Transverse colon (tissue), 4 donors: ENCODE measurements around the gene CNTRL. TPM values are rescaled to one million over a fixed set of nuclear protein-coding genes. Genes with fewer than 3 reads are reported as not detected.

Experiments
- DNase-seq: peaks from one replicate; pipeline ENCODE4 v3.0.0-alpha.2; 2019
- H3K27ac ChIP-seq, 4 donors: fragments of 200-600 bp; sonication (generic); 2 replicates each; pipeline ENCODE4 v1.5.1; 2016 to 2018; ENCODE audit warnings: inconsistent platforms in 4 of 4
- H3K27me3 ChIP-seq: fragments of 200-600 bp; sonication (generic); 2 replicates; pipeline ENCODE4 v1.5.1; 2017; ENCODE audit warnings: inconsistent platforms
- H3K36me3 ChIP-seq, 4 donors: fragments of 200-600 bp; sonication (generic); 2 replicates each; pipeline ENCODE4 v1.5.1; 2017 to 2019; ENCODE audit warnings: inconsistent platforms in 4 of 4
- H3K4me1 ChIP-seq, 4 donors: fragments of 200-600 bp; sonication (generic); 2 replicates each; pipeline ENCODE4 v1.5.1; 2017 to 2020; ENCODE audit warnings: inconsistent platforms in 4 of 4
- H3K4me3 ChIP-seq, 4 donors: fragments of 200-600 bp; sonication (generic); 1 replicate in 1 of 4; 2 replicates in 3 of 4; pipeline versions ENCODE4 v1.5.1 to v1.6.1; 2017 to 2019; ENCODE audit warnings: inconsistent platforms in 4 of 4
- H3K9me3 ChIP-seq, 2 donors: fragments of 200-600 bp; sonication (generic); 2 replicates each; pipeline ENCODE4 v1.5.1; 2017 to 2019; ENCODE audit warnings: inconsistent platforms in 2 of 2
- EP300 ChIP-seq: sonication (generic); formaldehyde crosslinking; IDR thresholded peaks from one replicate; pipeline ENCODE4 v1.6.1; 2017; ENCODE audit warnings: antibody characterized with exemption, low read depth
- POLR2A ChIP-seq: fragments of 450-650 bp; IDR thresholded peaks from one replicate; pipeline ENCODE4 v1.6.1; 2016; ENCODE audit warnings: antibody characterized with exemption, mild to moderate bottlenecking, moderate library complexity
- POLR2AphosphoS5 ChIP-seq, 3 donors: sonication (generic); formaldehyde crosslinking; IDR thresholded peaks; one replicate each; pipeline ENCODE4 v1.6.1; 2016; ENCODE audit warnings: antibody characterized with exemption in 3 of 3
- WGBS, 2 donors: methylation state at CpG; one replicate each; pipeline ENCODE4 v1.1.5; 2018; ENCODE audit warnings: low coverage in 1 of 2; 5-methylcytosine and 5-hydroxymethylcytosine counted together
- in situ Hi-C, 4 donors: fragments of 200-750 bp; cut with MboI; loops; one replicate each; pipeline versions ENCODE4 v1.15.0 to v1.15.1; 2017; ENCODE audit warnings: low sequenced_read_pairs in 3 of 4, low pct_ligation_motif_present in 1 of 4, low pct_unique_long_range_greater_than_20kb in 1 of 4
- intact Hi-C: fragments of 100-400 bp; cut with DNase I; formaldehyde crosslinking; loops from one replicate; pipeline ENCODE4 v1.15.1; 2023; ENCODE audit warnings: low total_unique reads
- total RNA-seq, 4 donors: library from RNA; depleted of rRNA; stranded (reverse); fragments of >200 nt; gene quantifications; one replicate each; pipeline ENCODE4 v1.1.0, GENCODE V29; 2016
- TF ChIP-seq, protein P1 (sequence below), 5 experiments: fragments of 200-600 bp in 3 of 5; fragments of 450-650 bp in 2 of 5; sonication (generic) in 3 of 5; IDR thresholded peaks; 1 replicate in 2 of 5; 2 replicates in 3 of 5; pipeline ENCODE4 v1.5.1; 2016 to 2017; ENCODE audit warnings: antibody characterized with exemption in 5 of 5, inconsistent platforms in 3 of 5, mild to moderate bottlenecking in 2 of 5, moderate library complexity in 1 of 5

CNTRL gene
- total RNA-seq, 4 donors from 2014 or later: 6.0 to 21.3 (median 11.2) TPM

- Histone ChIP-seq H3K27me3 (no peaks in the 10 kb centered on the region), H3K9me3 (no peaks in the 10 kb centered on the region), H3K4me1 (no peaks in the 10 kb centered on the region), H3K36me3 (peaks cover 0 to 26% (median 7%) of the 10 kb centered on the region in 4 donors), H3K4me3 (no peak overlapping the region), H3K27ac (peak overlapping the region in 2 of 4 donors; percentile 16 to 29)
- no peak for DNase-seq
- 47 to 71% methylated on average over 1 of the region's 1 CpG for whole genome bisulfite sequencing, 2 donors
- in situ Hi-C loops: no loop called here
- intact Hi-C loops: no loop called here
- TF ChIP-seq POLR2AphosphoS5 (IDR thresholded peaks at IDR 0.05) (no peak), POLR2A (no peak), EP300 (no peak)
- TF ChIP-seq, protein P1, sequence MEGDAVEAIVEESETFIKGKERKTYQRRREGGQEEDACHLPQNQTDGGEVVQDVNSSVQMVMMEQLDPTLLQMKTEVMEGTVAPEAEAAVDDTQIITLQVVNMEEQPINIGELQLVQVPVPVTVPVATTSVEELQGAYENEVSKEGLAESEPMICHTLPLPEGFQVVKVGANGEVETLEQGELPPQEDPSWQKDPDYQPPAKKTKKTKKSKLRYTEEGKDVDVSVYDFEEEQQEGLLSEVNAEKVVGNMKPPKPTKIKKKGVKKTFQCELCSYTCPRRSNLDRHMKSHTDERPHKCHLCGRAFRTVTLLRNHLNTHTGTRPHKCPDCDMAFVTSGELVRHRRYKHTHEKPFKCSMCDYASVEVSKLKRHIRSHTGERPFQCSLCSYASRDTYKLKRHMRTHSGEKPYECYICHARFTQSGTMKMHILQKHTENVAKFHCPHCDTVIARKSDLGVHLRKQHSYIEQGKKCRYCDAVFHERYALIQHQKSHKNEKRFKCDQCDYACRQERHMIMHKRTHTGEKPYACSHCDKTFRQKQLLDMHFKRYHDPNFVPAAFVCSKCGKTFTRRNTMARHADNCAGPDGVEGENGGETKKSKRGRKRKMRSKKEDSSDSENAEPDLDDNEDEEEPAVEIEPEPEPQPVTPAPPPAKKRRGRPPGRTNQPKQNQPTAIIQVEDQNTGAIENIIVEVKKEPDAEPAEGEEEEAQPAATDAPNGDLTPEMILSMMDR (IDR thresholded peaks at IDR 0.05): no peak
These were observed 85.3 kb downstream of the CNTRL start for GRCh38 chr9:121160025-121160424.

DNA sequence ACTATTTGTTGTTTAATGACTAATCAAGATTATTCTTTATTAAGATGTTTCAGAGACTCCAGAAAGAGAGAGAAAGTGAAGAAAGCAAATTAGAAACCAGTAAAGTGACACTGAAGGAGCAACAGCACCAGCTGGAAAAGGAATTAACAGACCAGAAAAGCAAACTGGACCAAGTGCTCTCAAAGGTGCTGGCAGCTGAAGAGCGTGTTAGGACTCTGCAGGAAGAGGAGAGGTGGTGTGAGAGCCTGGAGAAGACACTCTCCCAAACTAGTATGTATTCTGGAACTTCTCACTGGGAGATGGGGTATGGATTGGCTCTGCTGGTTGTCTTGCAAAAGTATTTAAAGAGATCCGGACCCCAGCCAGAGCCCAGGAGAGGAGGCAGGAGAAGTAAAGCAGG is 93.3 kb downstream of the CNTRL start:
- no peak overlapping the region for H3K4me3 ChIP-seq
- peaks cover 0 to 18% (median 8%) of the 10 kb centered on the region in 4 donors for H3K36me3 ChIP-seq
- H3K9me3 ChIP-seq: no peaks in the 10 kb centered on the region
- 93% methylated on average over 2 of the region's 2 CpGs; no CpG with 5 or more reads in 1 of the 2 donors for WGBS, 2 donors
- no peaks in the 10 kb centered on the region for H3K4me1 ChIP-seq
- intact Hi-C loops: no loop called here
- no peaks in the 10 kb centered on the region for H3K27me3 ChIP-seq
- no peak for DNase-seq
- H3K27ac ChIP-seq: no peak overlapping the region
- TF ChIP-seq, protein P1 (IDR thresholded peaks at IDR 0.05): no peak
- TF ChIP-seq POLR2A (no peak), EP300 (no peak), POLR2AphosphoS5 (IDR thresholded peaks at IDR 0.05) (no peak)
- in situ Hi-C loops: no loop called here

GRCh38 chr9:121169094-121169601 is 94.4 kb downstream of the CNTRL start:
- no peak for TF ChIP-seq POLR2AphosphoS5 (IDR thresholded peaks at IDR 0.05)
- TF ChIP-seq, protein P1 (IDR thresholded peaks at IDR 0.05): peak in 4 of 5 experiments; percentile 26 to 38 (median 30)
- H3K27ac ChIP-seq: no peak overlapping the region
- H3K9me3 ChIP-seq: no peaks in the 10 kb centered on the region
- intact Hi-C loops (no loop called here), in situ Hi-C loops (no loop called here)
- DNase-seq: no peak
- WGBS, 2 donors: 63 to 87% methylated on average over 1 to 3 of the region's 3 CpGs
- no peak overlapping the region for H3K4me3 ChIP-seq
- no peaks in the 10 kb centered on the region for H3K27me3 ChIP-seq
- H3K36me3 ChIP-seq: peaks cover 0 to 22% (median 8%) of the 10 kb centered on the region in 4 donors
- no peaks in the 10 kb centered on the region for H3K4me1 ChIP-seq

- TF ChIP-seq POLR2AphosphoS5 (IDR thresholded peaks at IDR 0.05) (no peak), POLR2A (no peak), EP300 (no peak)
- TF ChIP-seq, protein P1 (IDR thresholded peaks at IDR 0.05): no peak
- H3K4me1 ChIP-seq: no peaks in the 10 kb centered on the region
- H3K27me3 ChIP-seq: no peaks in the 10 kb centered on the region
- no peak for DNase-seq
- H3K36me3 ChIP-seq: peaks cover 0 to 22% (median 8%) of the 10 kb centered on the region in 4 donors
- WGBS, 2 donors: 80 to 86% methylated on average over 4 to 5 of the region's 5 CpGs
- H3K4me3 ChIP-seq: no peak overlapping the region
- in situ Hi-C loops: no loop called here
- no peaks in the 10 kb centered on the region for H3K9me3 ChIP-seq
- intact Hi-C loops: no loop called here
- H3K27ac ChIP-seq: no peak overlapping the region
These were observed 96.5 kb downstream of the CNTRL start for GRCh38 chr9:121171236-121171635.
